HepG2 (cell line): ENCODE data around the gene AKR1C2. TPM values are rescaled to one million over a fixed set of nuclear protein-coding genes. Genes with fewer than 3 reads are reported as not detected.

Experiments used
- ATAC-seq: fragments of 200-7000 bp; cut with Tn5 transposase; 3 replicates; pipeline ENCODE4 v1.9.1; 2020; ENCODE audit warnings: mild to moderate bottlenecking, moderate library complexity
- BruUV-seq: library from RNA; stranded (reverse); fragments of 400-500 nt; replicated peaks from 2 replicates; lab custom pipeline; 2021; lab: Mats Ljungman, UMichigan
- CTCF ChIA-PET: fragments of 300-600 bp; formaldehyde crosslinking; extraction: SDS; loops from one replicate; lab custom pipeline; 2021; ENCODE audit warnings: low total read pairs, inconsistent platforms, low intra/inter-chr PET ratio; lab: Yijun Ruan, JAX
- POLR2A ChIA-PET: fragments of 350-600 bp; sonication (Branson Sonifier 250); formaldehyde crosslinking; loops from one replicate; lab custom pipeline; 2020; ENCODE audit warnings: antibody characterized with exemption, inconsistent platforms; lab: Yijun Ruan, JAX
- DNase-seq: peaks from one replicate; pipeline ENCODE4 v3.0.0-alpha.2; 2015; ENCODE audit warnings: low spot score
- FAIRE-seq: peaks from 3 replicates; lab custom pipeline; 2011; peaks lifted over from hg19 to GRCh38; lab: Jason Lieb, UNC
- H2AFZ ChIP-seq: one replicate; pipeline ENCODE4 v1.6.1; 2011; ENCODE audit warnings: low read length, inconsistent platforms
- H3K27ac ChIP-seq: fragments of 300-600 bp; 3 replicates; pipeline ENCODE4 v1.8.0; 2011; ENCODE audit warnings: mixed run types, mild to moderate bottlenecking, mixed read lengths, low read length, inconsistent platforms; ENCODE audit not compliant: insufficient read depth; ENCODE audit errors: extremely low read length
- H3K27me3 ChIP-seq, 2 experiments: fragments of 200-600 bp in 1 of 2; 2 replicates in 1 of 2; 3 replicates in 1 of 2; pipeline versions ENCODE4 v1.6.0 to v1.8.0; 2011; ENCODE audit warnings: low read length in 2 of 2, mild to moderate bottlenecking in 2 of 2, moderate library complexity in 2 of 2, inconsistent platforms in 1 of 2; ENCODE audit not compliant: insufficient read depth in 2 of 2, control insufficient read depth in 1 of 2
- H3K36me3 ChIP-seq, 2 experiments: fragments of 200-600 bp in 1 of 2; replicated peaks in 1 of 2; 2 replicates in 1 of 2; 3 replicates in 1 of 2; pipeline versions ENCODE4 v1.5.1 to v1.8.0; 2011; ENCODE audit warnings: low read length in 2 of 2, inconsistent platforms in 1 of 2; ENCODE audit not compliant: insufficient read depth in 2 of 2, control insufficient read depth in 1 of 2
- H3K4me1 ChIP-seq: 2 replicates; pipeline ENCODE4 v1.5.1; 2012; ENCODE audit warnings: low read length, inconsistent platforms; ENCODE audit not compliant: insufficient read depth
- H3K4me2 ChIP-seq: 2 replicates; pipeline ENCODE4 v1.6.0; 2011; ENCODE audit warnings: low read depth, low read length, inconsistent platforms
- H3K4me3 ChIP-seq, 3 experiments: fragments of 200-600 bp in 1 of 3; sonication (generic), shearing (Covaris generic) in 1 of 3; replicated peaks in 1 of 3; 2 replicates each; pipeline ENCODE4 v1.5.1; 2011 to 2016; ENCODE audit warnings: low read length in 3 of 3, inconsistent platforms in 2 of 3, low read depth in 2 of 3, mild to moderate bottlenecking in 2 of 3, control low read depth in 1 of 3, mixed read lengths in 1 of 3; ENCODE audit not compliant: insufficient read depth in 1 of 3
- H3K79me2 ChIP-seq: one replicate; pipeline ENCODE4 v1.6.1; 2011; ENCODE audit warnings: low read length, inconsistent platforms; ENCODE audit not compliant: insufficient read depth
- H3K9ac ChIP-seq: 2 replicates; pipeline ENCODE4 v1.6.0; 2011; ENCODE audit warnings: mild to moderate bottlenecking, low read depth, low read length, inconsistent platforms; ENCODE audit not compliant: insufficient read depth
- H3K9me3 ChIP-seq: 2 replicates; pipeline ENCODE4 v1.5.1; 2012; ENCODE audit warnings: mild to moderate bottlenecking, low read length
- H4K20me1 ChIP-seq: 2 replicates; pipeline ENCODE4 v1.6.0; 2011; ENCODE audit warnings: inconsistent platforms, mild to moderate bottlenecking, low read length, moderate library complexity; ENCODE audit not compliant: insufficient read depth
- CEBPG ChIP-seq: IDR thresholded peaks from 2 replicates; pipeline ENCODE4 v1.6.1; 2016
- EP300 ChIP-seq, 3 experiments: sonication (generic) in 1 of 3; formaldehyde crosslinking in 1 of 3; IDR thresholded peaks; 2 replicates each; pipeline versions ENCODE4 v1.5.1 to v1.6.1; 2011 to 2020; ENCODE audit warnings: low read depth in 2 of 3, low read length in 2 of 3, borderline replicate concordance in 1 of 3, improper control_type of control experiment in 1 of 3, mild to moderate bottlenecking in 1 of 3, missing genetic modification reagents in 1 of 3, moderate library complexity in 1 of 3
- FOXP4 ChIP-seq: sonication (generic); formaldehyde crosslinking; IDR thresholded peaks from 2 replicates; pipeline ENCODE4 v1.4.0; 2020; ENCODE audit warnings: missing genetic modification reagents
- KDM5A ChIP-seq: fragments of 200-600 bp; sonication (generic); IDR thresholded peaks from 2 replicates; pipeline ENCODE4 v1.7.0; 2018; ENCODE audit warnings: antibody characterized with exemption, mild to moderate bottlenecking, low read length, borderline replicate concordance
- NBN ChIP-seq: fragments of 450-650 bp; conservative IDR thresholded peaks from 2 replicates; pipeline ENCODE4 v1.6.1; 2017
- POLR2AphosphoS5 ChIP-seq: IDR thresholded peaks from 2 replicates; pipeline ENCODE4 v1.6.1; 2012; ENCODE audit warnings: low read depth, low read length
- POLR2G ChIP-seq: fragments of 200-400 bp; formaldehyde crosslinking; IDR thresholded peaks from 2 replicates; pipeline ENCODE4 v1.6.1; 2018; ENCODE audit warnings: mild to moderate bottlenecking, low read depth, low read length, moderate library complexity
- PPARG ChIP-seq: conservative IDR thresholded peaks from 2 replicates; pipeline ENCODE4 v1.6.1; 2016; ENCODE audit warnings: missing biosample characterization, missing genetic modification reagents
- SMAD3 ChIP-seq: sonication (generic); formaldehyde crosslinking; IDR thresholded peaks from 2 replicates; pipeline ENCODE4 v1.4.0; 2020; ENCODE audit warnings: missing genetic modification reagents
- ZEB1 ChIP-seq: IDR thresholded peaks from 2 replicates; pipeline ENCODE4 v1.6.1; 2012; ENCODE audit warnings: mild to moderate bottlenecking, low read depth, inconsistent platforms; ENCODE audit not compliant: insufficient replicate concordance
- ZNF33A ChIP-seq: sonication (generic); formaldehyde crosslinking; IDR thresholded peaks from 2 replicates; pipeline ENCODE4 v1.5.1; 2020; ENCODE audit warnings: missing genetic modification reagents, mild to moderate bottlenecking, moderate library complexity, borderline replicate concordance
- ZNF598 ChIP-seq: sonication (generic); formaldehyde crosslinking; IDR thresholded peaks from 2 replicates; pipeline ENCODE4 v1.5.1; 2020; ENCODE audit warnings: mild to moderate bottlenecking, missing genetic modification reagents, borderline replicate concordance
- ZNF749 ChIP-seq: sonication (generic); formaldehyde crosslinking; IDR thresholded peaks from 2 replicates; pipeline ENCODE4 v1.8.0; 2022; ENCODE audit warnings: mild to moderate bottlenecking, missing genetic modification reagents, moderate library complexity, borderline replicate concordance
- in situ Hi-C: cut with HindIII; loops from 2 replicates; pipeline ENCODE4 v1.10.0; 2017; ENCODE audit warnings: low pct_unique_long_range_greater_than_20kb; ENCODE audit not compliant: extremely low pct_ligation_motif_present
- intact Hi-C: fragments of 100-400 bp; cut with micrococcal nuclease; formaldehyde crosslinking; loops from one replicate; pipeline ENCODE4 v1.10.0; 2022; ENCODE audit not compliant: unreplicated experiment
- polyA plus RNA-seq, 8 experiments: library from polyadenylated mRNA; depleted of rRNA in 3 of 8; stranded (reverse) in 7 of 8; unstranded in 1 of 8; fragments of >200 nt; fragmentation: Illumina TruSeq in 4 of 8; extraction: Trizol in 4 of 8; gene quantifications; 2 replicates each; pipeline versions ENCODE4 v1.2.1 to v1.2.3, GENCODE V29; 2011 to 2016; ENCODE audit warnings: low read depth in 4 of 8, missing spikeins in 1 of 8, mixed read lengths in 1 of 8; ENCODE audit not compliant: insufficient read depth in 1 of 8
- total RNA-seq, 5 experiments: library from RNA; depleted of rRNA; stranded (reverse); fragments of >200 nt; fragmentation: Illumina TruSeq; extraction: Trizol; gene quantifications; 2 replicates each; pipeline ENCODE4 v1.2.3, GENCODE V29; 2016; ENCODE audit warnings: low read depth in 1 of 5
- TF ChIP-seq, protein P1 (sequence below): IDR thresholded peaks from 2 replicates; pipeline ENCODE4 v1.6.1; 2018; ENCODE audit warnings: missing genetic modification reagents, mild to moderate bottlenecking, missing compliant biosample characterization
- TF ChIP-seq, protein P2 (sequence below): sonication (generic); formaldehyde crosslinking; IDR thresholded peaks from 2 replicates; pipeline ENCODE4 v1.5.0; 2020; ENCODE audit warnings: missing genetic modification reagents
- TF ChIP-seq, protein P3 (sequence below): sonication (generic); formaldehyde crosslinking; IDR thresholded peaks from 2 replicates; pipeline ENCODE4 v1.4.0; 2020; ENCODE audit warnings: missing genetic modification reagents

AKR1C2 gene
- total and polyA plus RNA-seq, 2 of the 13 experiments (the other 11 are each of a cell fraction or from before 2014, with no cell fraction given) = 140 to 900 TPM

DNA sequence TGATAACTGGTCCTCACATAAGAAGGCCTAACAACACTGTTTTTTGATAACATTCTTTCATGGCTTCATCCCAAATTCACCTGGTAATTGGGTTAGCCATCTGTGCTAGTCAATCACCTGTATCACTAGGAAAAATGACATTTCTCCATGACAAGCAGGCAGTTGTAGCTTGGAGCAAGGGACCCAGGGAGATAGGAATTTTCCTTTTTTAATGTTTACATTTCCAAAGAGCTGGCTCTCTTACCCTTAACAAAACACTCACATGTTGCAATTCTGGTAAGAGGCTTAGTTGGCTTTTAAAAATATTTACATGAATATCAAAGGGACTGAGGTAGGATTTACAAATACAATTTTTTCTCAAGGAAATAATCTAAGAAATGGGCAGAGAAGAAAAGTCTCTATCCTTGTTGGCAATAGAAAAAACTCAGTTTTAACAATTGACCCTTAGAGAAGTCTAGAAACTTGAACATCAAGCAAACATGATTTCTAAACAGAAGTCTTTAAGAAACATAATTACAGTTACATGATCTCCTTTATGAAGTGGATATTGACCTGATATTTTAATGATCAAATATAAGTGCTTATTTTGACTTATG is 56.5 kb downstream of the AKR1C2 start:
- peak overlapping the region; percentile 99 for H3K27ac ChIP-seq
- no peaks in the 10 kb centered on the region for H3K79me2 ChIP-seq
- H3K9me3 ChIP-seq = no peaks in the 10 kb centered on the region
- no peaks in the 10 kb centered on the region for H3K36me3 ChIP-seq
- DNase-seq = peak; percentile 92
- H3K4me2 ChIP-seq = peak overlapping the region; percentile 53
- ChIA-PET POLR2A (interaction anchor here (1.2 to 3.2 kb wide), 9 partner anchors 8 to 201 kb away, joined by 3 to 86 read pairs (median 7); partner anchors contain the start of gene AKR1C1), CTCF (no interaction called here)
- peak; percentile 67 for FAIRE-seq
- peaks cover 98% of the 10 kb centered on the region for H3K4me1 ChIP-seq
- H3K9ac ChIP-seq = peak overlapping the region; percentile 64
- H3K4me3 ChIP-seq = peak overlapping the region in 1 of 3 experiments; percentile 5; a peak in 2 of 6 replicates
- intact Hi-C loops (loop anchor here (2.0 kb wide), 1 partner anchor 124 kb away; no protein-coding TSS in a partner anchor), in situ Hi-C loops (no loop called here)
- BruUV-seq = TSS peak; percentile 98
- H4K20me1 ChIP-seq = no peaks in the 10 kb centered on the region
- H3K27me3 ChIP-seq = no peaks in the 10 kb centered on the region
- H2AFZ ChIP-seq = no peak overlapping the region
- peak; percentile 66 for ATAC-seq
- TF ChIP-seq POLR2G = peak; percentile 48; the same call in 1 of the 2 replicates
- TF ChIP-seq FOXP4 (CRISPR knock-in tag) = peak; percentile 57; the same call in 1 of the 2 replicates
- peak; percentile 84 for TF ChIP-seq CEBPG (CRISPR knock-in tag)
- peak; percentile 81; the same call in 1 of the 2 replicates for TF ChIP-seq ZNF33A (CRISPR knock-in tag)
- TF ChIP-seq SMAD3 (CRISPR knock-in tag) = 0 out of 2 replicates have a peak, but pooled peaks have one; percentile 11
- no peak for TF ChIP-seq ZNF749 (CRISPR knock-in tag)
- peak; percentile 54; the same call in 1 of the 2 replicates for TF ChIP-seq POLR2AphosphoS5
- TF ChIP-seq EP300 (IDR thresholded peaks at IDR 0.05; ENCODE audit: low read depth in 2 of 2, low read length in 2 of 2) = peak in 1 of 2 experiments; percentile 97; a peak in 2 of 4 replicates
- TF ChIP-seq EP300 (CRISPR knock-in tag; IDR thresholded peaks at IDR 0.05; ENCODE audit: borderline replicate concordance) = no peak
- TF ChIP-seq, protein P1, sequence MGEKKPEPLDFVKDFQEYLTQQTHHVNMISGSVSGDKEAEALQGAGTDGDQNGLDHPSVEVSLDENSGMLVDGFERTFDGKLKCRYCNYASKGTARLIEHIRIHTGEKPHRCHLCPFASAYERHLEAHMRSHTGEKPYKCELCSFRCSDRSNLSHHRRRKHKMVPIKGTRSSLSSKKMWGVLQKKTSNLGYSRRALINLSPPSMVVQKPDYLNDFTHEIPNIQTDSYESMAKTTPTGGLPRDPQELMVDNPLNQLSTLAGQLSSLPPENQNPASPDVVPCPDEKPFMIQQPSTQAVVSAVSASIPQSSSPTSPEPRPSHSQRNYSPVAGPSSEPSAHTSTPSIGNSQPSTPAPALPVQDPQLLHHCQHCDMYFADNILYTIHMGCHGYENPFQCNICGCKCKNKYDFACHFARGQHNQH (CRISPR knock-in tag) = peak; percentile 36; the same call in 1 of the 2 replicates
- peak; percentile 75; the same call in 1 of the 2 replicates for TF ChIP-seq PPARG (CRISPR knock-in tag)
- peak; percentile 35; the same call in 1 of the 2 replicates for TF ChIP-seq KDM5A
- TF ChIP-seq, protein P2, sequence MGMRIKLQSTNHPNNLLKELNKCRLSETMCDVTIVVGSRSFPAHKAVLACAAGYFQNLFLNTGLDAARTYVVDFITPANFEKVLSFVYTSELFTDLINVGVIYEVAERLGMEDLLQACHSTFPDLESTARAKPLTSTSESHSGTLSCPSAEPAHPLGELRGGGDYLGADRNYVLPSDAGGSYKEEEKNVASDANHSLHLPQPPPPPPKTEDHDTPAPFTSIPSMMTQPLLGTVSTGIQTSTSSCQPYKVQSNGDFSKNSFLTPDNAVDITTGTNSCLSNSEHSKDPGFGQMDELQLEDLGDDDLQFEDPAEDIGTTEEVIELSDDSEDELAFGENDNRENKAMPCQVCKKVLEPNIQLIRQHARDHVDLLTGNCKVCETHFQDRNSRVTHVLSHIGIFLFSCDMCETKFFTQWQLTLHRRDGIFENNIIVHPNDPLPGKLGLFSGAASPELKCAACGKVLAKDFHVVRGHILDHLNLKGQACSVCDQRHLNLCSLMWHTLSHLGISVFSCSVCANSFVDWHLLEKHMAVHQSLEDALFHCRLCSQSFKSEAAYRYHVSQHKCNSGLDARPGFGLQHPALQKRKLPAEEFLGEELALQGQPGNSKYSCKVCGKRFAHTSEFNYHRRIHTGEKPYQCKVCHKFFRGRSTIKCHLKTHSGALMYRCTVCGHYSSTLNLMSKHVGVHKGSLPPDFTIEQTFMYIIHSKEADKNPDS (CRISPR knock-in tag) = no peak
- TF ChIP-seq ZNF598 (CRISPR knock-in tag) = no peak
- TF ChIP-seq, protein P3, sequence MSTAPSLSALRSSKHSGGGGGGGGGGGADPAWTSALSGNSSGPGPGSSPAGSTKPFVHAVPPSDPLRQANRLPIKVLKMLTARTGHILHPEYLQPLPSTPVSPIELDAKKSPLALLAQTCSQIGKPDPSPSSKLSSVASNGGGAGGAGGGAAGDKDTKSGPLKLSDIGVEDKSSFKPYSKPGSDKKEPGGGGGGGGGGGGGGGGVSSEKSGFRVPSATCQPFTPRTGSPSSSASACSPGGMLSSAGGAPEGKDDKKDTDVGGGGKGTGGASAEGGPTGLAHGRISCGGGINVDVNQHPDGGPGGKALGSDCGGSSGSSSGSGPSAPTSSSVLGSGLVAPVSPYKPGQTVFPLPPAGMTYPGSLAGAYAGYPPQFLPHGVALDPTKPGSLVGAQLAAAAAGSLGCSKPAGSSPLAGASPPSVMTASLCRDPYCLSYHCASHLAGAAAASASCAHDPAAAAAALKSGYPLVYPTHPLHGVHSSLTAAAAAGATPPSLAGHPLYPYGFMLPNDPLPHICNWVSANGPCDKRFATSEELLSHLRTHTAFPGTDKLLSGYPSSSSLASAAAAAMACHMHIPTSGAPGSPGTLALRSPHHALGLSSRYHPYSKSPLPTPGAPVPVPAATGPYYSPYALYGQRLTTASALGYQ (CRISPR knock-in tag) = peak; percentile 59; the same call in 1 of the 2 replicates
- TF ChIP-seq ZEB1 = no peak
- no peak for TF ChIP-seq NBN
